Body of pancreas (tissue), 4 donors: ENCODE data around the gene EEFSEC.

Experiments used
- CTCF ChIP-seq, 7 experiments: fragments of 450-650 bp in 4 of 7; fragments of 200-600 bp in 3 of 7; sonication (generic) in 3 of 7; IDR thresholded peaks; one replicate each; pipeline ENCODE4 v1.5.1; 2016 to 2019; ENCODE audit warnings: antibody characterized with exemption in 7 of 7
- POLR2A ChIP-seq, 3 donors: fragments of 450-650 bp; IDR thresholded peaks; one replicate each; pipeline ENCODE4 v1.6.1; 2016; ENCODE audit warnings: antibody characterized with exemption in 3 of 3, mild to moderate bottlenecking in 2 of 3

- TF ChIP-seq POLR2A (IDR thresholded peaks at IDR 0.05) (no peak), CTCF (IDR thresholded peaks at IDR 0.05) (no peak)
Measured at GRCh38 chr3:128311441-128311844, 158.2 kb downstream of the EEFSEC start.
